ENCODE measurements around the gene LST1. TPM values are rescaled to one million over a fixed set of nuclear protein-coding genes. Genes with fewer than 3 reads are reported as not detected.

Gene LST1
- total RNA-seq, 1 experiment from 2014 or later = not detected

GRCh38 chr6:31632279-31632946 is 46.3 kb downstream of the LST1 start:
- Histone ChIP-seq H3K4me1 (ENCODE audit: insufficient read depth, low read length, poor library complexity, severe bottlenecking) (no peaks in the 10 kb centered on the region), H3K27me3 (replicated peaks; ENCODE audit: insufficient read depth, low read depth, low read length, poor library complexity) (no peaks in the 10 kb centered on the region), H3K36me3 (ENCODE audit: insufficient read depth, low read length, poor library complexity, severe bottlenecking) (peaks cover 100% of the 10 kb centered on the region), H3K4me3 (ENCODE audit: low read depth, low read length, poor library complexity, severe bottlenecking) (no peak overlapping the region), H3K27ac (ENCODE audit: low read depth, low read length, poor library complexity, severe bottlenecking) (peak overlapping the region; percentile 65), H3K9me3 (ENCODE audit: low read depth, low read length, poor library complexity, severe bottlenecking) (no peaks in the 10 kb centered on the region)
- no peak for TF ChIP-seq CTCF (conservative IDR thresholded peaks at IDR 0.05; ENCODE audit: low read depth, low read length)
- TF ChIP-seq EZH2 (IDR thresholded peaks at IDR 0.05; ENCODE audit: borderline replicate concordance, low read depth, low read length, poor library complexity, severe bottlenecking) = no peak
- no TSS peak for BruUV-seq (replicated peaks)
- intact Hi-C loops (cut with micrococcal nuclease; ENCODE audit: unreplicated experiment) = no loop called here
- POLR2A ChIA-PET (ENCODE audit: low non-redundant PET) = no interaction called here
- DNase-seq (ENCODE audit: low spot score) = no peak
- CTCF ChIA-PET = no interaction called here

DNA sequence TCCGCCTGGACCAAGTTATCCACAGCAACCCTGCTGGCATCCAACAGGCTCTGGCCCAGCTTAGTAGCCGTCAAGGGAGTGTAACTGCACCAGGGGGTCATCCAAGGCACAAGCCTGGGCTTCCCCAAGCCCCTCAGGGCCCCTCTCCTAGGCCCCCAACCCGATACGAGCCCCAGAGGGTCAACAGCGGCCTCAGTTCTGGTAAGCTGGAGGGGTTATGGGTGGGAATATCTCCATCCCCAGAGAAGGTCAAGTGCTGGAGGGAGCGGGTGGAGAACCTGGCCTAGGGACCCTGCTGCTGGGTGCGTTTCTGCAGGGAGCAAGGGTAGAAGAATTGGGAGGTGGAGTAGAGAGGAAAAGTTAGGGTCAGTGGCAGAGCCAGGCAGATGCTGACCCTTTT is 47.4 kb downstream of the LST1 start:
- Histone ChIP-seq H3K9me3 (ENCODE audit: low read depth, low read length, poor library complexity, severe bottlenecking) (no peaks in the 10 kb centered on the region), H3K27me3 (replicated peaks; ENCODE audit: insufficient read depth, low read depth, low read length, poor library complexity) (no peaks in the 10 kb centered on the region), H3K27ac (ENCODE audit: low read depth, low read length, poor library complexity, severe bottlenecking) (no peak overlapping the region), H3K4me1 (ENCODE audit: insufficient read depth, low read length, poor library complexity, severe bottlenecking) (no peaks in the 10 kb centered on the region), H3K36me3 (ENCODE audit: insufficient read depth, low read length, poor library complexity, severe bottlenecking) (peaks cover 99% of the 10 kb centered on the region), H3K4me3 (ENCODE audit: low read depth, low read length, poor library complexity, severe bottlenecking) (no peak overlapping the region)
- ChIA-PET CTCF (no interaction called here), POLR2A (ENCODE audit: low non-redundant PET) (no interaction called here)
- BruUV-seq (replicated peaks) = no TSS peak
- no peak for TF ChIP-seq CTCF (conservative IDR thresholded peaks at IDR 0.05; ENCODE audit: low read depth, low read length)
- no peak for TF ChIP-seq EZH2 (IDR thresholded peaks at IDR 0.05; ENCODE audit: borderline replicate concordance, low read depth, low read length, poor library complexity, severe bottlenecking)
- intact Hi-C loops (cut with micrococcal nuclease; ENCODE audit: unreplicated experiment) = no loop called here
- DNase-seq (ENCODE audit: low spot score) = no peak

- CTCF ChIA-PET = no interaction called here
- BruUV-seq (replicated peaks) = no TSS peak
- TF ChIP-seq CTCF (conservative IDR thresholded peaks at IDR 0.05; ENCODE audit: low read depth, low read length) = no peak
- TF ChIP-seq EZH2 (IDR thresholded peaks at IDR 0.05; ENCODE audit: borderline replicate concordance, low read depth, low read length, poor library complexity, severe bottlenecking) = no peak
- no peaks in the 10 kb centered on the region for H3K9me3 ChIP-seq (ENCODE audit: low read depth, low read length, poor library complexity, severe bottlenecking)
- intact Hi-C loops (cut with micrococcal nuclease; ENCODE audit: unreplicated experiment) = no loop called here
- no peak for DNase-seq (ENCODE audit: low spot score)
- H3K27me3 ChIP-seq (replicated peaks; ENCODE audit: insufficient read depth, low read depth, low read length, poor library complexity) = no peaks in the 10 kb centered on the region
- peaks cover 99% of the 10 kb centered on the region for H3K36me3 ChIP-seq (ENCODE audit: insufficient read depth, low read length, poor library complexity, severe bottlenecking)
- no peak overlapping the region for H3K4me3 ChIP-seq (ENCODE audit: low read depth, low read length, poor library complexity, severe bottlenecking)
- no peak overlapping the region for H3K27ac ChIP-seq (ENCODE audit: low read depth, low read length, poor library complexity, severe bottlenecking)
- POLR2A ChIA-PET (ENCODE audit: low non-redundant PET) = no interaction called here
- H3K4me1 ChIP-seq (ENCODE audit: insufficient read depth, low read length, poor library complexity, severe bottlenecking) = no peaks in the 10 kb centered on the region
Observed at GRCh38 chr6:31634131-31634530, 48.1 kb downstream of the LST1 start.

Data from A673 (cell line).